ENCODE data around the gene RNF151. TPM values are rescaled to one million over a fixed set of nuclear protein-coding genes. Genes with fewer than 3 reads are reported as not detected.

RNF151 gene
- total RNA-seq, 1 donor from 2014 or later, result not detected

- DNase-seq (ENCODE audit: low spot score), result no peak
Observed at GRCh38 chr16:1991588-1991947, 24.9 kb downstream of the RNF151 start.

DNA sequence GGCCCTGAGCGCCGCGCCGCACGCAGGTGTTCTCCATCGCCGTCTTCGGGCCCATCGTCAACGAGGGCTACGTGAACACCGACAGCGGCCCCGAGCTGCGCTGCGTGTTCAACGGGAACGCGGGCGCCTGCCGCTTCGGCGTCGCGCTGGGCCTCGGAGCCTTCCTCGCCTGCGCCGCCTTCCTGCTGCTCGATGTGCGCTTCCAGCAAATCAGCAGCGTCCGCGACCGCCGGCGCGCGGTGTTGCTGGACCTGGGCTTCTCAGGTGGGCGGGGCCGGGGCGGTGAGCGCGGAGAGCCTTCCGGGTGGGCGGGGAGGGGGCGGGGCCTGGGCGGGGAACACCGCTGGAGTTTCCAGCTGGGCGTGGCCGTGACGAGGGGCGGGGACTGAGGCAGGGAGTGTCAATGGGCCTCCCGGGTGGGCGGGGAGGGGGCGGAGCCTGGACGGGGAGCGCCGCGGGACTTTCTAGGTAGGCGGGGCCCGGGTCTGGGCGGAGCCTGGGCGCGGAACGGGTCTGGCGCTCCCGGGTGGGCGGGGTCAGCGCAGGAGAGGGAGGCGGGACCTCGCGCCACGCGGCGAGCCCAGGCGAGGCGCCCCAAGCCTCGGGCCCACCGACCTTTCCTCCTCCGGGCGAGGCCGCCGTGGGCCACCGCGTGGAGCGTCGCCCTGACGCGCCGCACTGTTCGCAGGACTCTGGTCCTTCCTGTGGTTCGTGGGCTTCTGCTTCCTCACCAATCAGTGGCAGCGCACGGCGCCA lies 25.5 kb downstream of the RNF151 start:
- DNase-seq (ENCODE audit: low spot score), result peak; percentile 97

DNA sequence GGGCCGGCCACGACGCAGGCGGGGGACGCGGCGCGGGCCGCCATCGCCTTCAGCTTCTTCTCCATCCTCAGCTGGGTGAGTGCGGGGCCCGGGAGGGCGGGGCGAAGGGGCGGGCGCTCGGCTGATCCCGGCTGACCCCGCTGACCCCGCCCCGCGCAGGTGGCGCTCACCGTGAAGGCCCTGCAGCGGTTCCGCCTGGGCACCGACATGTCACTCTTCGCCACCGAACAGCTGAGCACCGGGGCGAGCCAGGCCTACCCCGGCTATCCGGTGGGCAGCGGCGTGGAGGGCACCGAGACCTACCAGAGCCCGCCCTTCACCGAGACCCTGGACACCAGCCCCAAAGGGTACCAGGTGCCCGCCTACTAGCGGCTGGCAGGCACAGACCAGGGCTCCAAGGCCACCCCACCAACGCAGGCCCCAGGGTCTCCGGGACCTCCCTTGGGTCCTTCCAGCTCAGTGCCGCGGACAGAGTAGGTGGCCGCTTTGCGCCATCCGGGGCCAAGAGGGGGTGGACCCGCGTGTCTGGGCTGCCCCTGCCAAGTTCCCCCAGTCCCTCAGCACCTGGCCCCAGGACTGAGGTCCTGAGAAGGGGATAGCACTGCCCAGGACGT lies 26.2 kb downstream of the RNF151 start:
- no peak for DNase-seq (ENCODE audit: low spot score)

DNA sequence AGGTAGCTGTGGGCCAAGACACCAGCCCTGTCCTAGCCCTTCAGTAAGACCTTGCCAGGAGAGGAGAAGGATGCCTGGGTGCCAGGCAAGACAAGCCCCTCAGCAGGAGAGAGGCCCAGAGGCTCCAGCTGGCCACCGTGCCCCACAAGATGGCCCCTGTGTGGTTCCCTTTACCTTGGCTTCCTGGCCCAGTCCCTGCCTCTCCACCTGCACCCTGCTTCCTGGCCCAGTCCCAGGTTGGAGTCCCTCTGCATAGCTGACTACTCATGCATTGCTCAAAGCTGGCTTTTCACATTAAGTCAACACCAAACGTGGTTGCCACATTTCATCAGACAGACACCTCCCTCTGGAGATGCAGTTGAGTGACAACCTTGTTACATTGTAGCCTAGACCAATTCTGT lies 27.1 kb downstream of the RNF151 start:
- DNase-seq (ENCODE audit: low spot score), result no peak

GRCh38 chr16:1997494-1998359 lies 31.1 kb downstream of the RNF151 start:
- DNase-seq (ENCODE audit: low spot score), result no peak

DNA sequence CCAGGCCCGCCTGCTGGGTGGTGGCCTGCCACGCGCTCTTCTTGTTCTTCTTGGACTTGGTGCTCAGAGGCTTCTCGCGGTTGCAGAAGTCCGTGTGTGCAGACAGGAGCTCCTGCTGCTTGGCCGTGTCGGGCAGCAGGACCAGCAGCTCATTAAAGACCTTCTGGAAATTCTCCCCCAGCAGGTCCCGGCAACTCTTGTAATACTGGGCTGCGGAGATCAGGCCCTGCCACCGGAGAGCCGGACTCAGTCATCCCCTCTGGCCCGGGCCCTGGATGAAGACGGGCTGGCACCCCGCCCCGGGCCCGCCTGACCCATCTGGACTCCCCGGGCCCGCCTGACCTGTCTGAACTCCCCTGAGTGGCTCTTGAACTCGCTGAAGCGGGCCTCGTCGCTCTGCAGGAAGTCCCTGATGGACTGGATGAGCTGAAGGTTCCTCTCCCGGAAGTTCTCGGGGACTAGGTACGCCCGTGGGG lies 31.7 kb downstream of the RNF151 start:
- DNase-seq (ENCODE audit: low spot score), result no peak

DNA sequence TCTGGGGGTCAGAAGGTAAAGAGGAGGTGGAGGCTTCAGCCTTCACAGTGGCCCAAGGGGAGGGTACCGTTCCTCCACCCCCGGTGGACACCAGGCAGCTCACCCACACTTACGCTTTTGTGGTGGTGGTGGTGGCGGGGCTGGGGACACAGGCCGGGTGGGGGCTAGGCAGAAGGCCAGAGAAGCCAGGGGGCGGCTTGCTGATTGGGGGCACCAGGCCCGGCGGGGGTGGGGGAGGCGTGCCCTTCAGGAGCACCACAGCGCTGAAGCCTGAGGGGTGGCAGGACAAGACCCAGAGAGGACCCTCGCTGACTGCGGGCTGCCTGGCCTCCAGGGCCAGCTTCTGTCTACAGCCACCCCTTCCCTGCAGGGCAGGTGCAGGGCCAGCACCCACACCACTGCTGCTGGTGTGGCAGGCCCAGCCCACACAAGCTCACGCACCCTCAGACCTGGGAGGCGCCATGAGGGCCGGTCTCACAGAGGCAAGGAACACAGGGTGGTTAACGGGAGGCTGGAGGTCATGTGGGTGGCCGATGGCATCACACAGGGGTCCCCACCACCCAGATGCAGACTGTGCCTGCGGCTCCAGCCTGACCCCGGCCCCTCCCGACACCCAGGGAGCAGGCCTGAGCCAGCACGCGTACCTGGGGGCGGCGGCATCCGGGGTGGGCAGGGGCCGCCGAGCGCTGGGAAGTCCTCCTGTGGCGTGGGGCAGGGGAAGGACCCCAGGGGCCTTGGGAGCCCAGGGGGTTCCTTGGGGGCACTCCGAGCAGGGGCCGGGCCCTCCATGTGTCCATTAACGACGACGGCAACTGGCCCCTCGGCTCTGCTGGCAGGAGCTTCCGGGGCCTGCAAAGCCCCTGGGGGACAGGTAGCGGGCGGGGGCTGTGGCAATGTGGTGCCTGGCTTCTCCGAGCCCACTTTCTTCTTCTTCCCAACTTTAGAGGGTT lies 32.5 kb downstream of the RNF151 start:
- no peak for DNase-seq (ENCODE audit: low spot score)

DNA sequence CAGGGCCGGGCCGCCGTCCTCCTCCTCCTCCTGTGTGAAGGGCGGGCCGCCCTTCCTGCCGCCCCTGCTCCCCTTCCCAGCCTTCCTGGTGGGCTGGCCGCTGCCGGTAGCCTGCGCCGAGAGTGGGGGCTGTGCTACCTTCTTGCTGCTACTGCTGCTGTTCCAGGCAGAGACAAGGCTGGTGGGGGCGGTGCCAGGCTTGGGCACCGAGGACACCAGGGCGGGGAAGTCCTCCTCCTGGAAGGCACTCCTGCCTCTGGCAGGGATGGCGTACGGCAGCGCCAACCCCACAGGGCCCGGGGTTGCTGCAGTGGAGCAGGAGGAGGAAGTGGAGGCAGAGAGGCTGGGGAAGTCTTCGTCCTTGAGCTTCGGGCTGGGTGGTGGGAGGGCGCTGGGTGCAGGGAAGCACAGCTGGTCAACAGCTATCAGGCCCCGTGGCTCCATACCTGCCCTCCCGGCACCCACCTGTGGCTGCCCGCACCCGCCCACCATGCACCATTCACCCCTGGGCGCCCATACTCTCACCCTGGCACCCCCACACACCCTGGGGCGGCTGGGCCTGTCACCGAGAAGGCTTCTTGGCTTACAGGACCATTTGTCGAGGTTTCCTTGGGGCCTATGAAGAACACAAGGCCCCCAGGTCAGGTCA lies 33.3 kb downstream of the RNF151 start:
- no peak for DNase-seq (ENCODE audit: low spot score)

- DNase-seq (ENCODE audit: low spot score), result no peak
Observed at GRCh38 chr16:2001035-2001434, 34.4 kb downstream of the RNF151 start.

GRCh38 chr16:2001456-2002355 lies 35.0 kb downstream of the RNF151 start:
- no peak for DNase-seq (ENCODE audit: low spot score)

GRCh38 chr16:2002406-2003230 lies 36.0 kb downstream of the RNF151 start:
- DNase-seq (ENCODE audit: low spot score), result no peak

GRCh38 chr16:2003231-2003826 lies 36.7 kb downstream of the RNF151 start:
- no peak for DNase-seq (ENCODE audit: low spot score)

GRCh38 chr16:2003827-2004641 lies 37.4 kb downstream of the RNF151 start:
- peak; percentile 82 for DNase-seq (ENCODE audit: low spot score)

- no peak for DNase-seq (ENCODE audit: low spot score)
Observed at GRCh38 chr16:2004795-2005517, 38.3 kb downstream of the RNF151 start.

DNA sequence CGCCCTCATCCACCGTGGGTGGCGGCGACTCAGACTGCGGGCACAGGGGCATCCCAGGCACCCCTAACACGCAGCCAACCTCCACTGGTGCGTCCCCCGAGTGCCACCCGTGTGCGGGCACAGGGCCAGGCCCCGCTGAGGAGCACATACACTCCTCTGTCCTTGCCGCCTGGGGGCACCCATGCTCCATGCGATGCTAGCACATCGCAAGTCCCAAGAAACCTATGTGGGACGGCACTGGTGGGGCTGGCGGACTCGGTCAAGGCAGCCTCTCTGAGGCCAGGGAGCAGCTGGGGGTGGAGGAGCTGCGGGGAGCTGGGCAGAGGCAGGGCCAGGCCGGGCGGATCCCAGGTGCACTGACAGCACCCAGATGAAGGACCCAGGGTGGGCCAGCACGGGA lies 39.0 kb downstream of the RNF151 start:
- no peak for DNase-seq (ENCODE audit: low spot score)

DNA sequence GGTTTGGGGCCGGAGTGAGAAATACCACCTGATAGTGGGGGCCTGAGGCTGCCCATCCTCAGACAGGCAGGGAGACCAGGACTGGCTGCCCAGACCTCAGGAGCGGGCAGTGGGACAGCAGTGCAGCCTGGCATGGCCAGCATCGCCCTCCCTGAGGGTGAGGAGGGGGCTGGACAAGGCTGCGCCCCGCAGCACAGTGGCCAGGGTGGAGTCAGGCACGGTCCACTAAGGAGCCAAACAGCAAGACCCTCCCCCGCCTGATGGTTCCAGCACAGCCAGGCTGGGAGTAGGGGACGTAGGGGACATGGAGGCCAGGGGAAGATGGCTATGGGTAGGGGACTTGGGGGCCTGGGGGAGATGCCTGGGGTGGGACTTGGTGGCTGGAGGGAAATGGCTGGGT lies 39.7 kb downstream of the RNF151 start:
- no peak for DNase-seq (ENCODE audit: low spot score)
